NCI-H128 (cell line): ENCODE data around the gene CHST12.

ENCODE experiments used
- DNase-seq: peaks from one replicate; lab custom pipeline; 2025; ENCODE audit not compliant: unreplicated experiment; lab: John Stamatoyannopoulos, UW

Gene CHST12

DNA sequence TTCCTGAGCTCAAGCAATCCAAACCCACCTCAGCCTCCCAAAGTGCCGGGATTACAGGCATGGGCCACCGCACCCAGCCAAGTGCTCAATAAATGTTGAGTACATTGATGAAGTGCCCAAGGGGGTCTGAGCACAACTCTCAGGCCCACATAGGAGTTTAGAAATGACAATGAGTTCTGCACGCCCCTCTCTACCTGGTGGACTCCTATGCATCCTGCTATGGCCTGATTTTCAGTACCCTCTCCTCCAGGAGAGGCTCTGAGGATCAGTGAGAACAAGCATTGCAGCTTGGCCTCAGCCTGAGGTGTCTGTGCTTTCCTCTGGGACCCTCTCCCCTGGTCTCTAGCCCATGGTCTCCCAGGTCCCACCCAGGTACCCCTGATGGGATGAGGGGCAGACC is 93.7 kb downstream of the CHST12 start:
- no peak for DNase-seq

DNA sequence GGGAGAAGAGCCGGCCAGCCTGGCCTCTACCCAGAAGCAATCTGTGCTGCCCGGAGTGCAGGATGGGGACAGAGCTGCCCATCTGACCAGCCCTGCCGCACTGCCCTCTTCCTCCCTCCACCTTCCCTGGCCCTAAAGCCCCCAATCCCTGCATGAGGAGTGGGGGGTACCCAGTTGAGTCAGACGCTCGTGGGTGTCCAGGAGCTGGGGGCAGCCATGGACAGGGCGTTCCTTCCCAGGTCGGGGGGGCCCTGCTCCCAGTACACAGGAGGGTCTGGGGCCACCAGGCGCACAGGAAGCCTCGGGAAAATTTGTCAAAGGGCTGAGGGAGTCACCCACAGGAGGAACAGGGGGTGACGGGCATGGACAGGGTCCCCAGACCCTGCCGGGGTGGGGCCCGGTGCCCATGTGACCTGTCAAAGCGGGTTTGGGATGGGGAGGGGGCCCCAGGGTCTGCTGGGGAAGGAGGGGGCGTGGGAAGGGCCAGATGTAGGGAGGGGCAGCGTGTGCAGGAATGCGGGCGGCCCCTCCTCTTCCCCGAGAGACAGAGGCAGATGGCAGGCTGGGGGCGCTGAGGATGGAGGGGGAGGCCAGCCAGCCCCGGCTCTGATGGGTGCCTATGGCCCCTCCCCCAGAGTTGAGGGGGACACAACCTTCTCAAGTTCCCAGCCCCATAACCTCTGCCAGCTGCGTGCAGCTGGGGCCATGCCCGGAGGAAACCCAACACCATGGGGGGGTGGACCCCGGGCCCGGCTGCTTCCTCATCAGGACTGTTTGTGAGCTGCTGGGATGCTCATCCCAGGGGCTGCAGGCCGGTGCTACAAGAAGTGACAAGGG is 94.3 kb downstream of the CHST12 start:
- no peak for DNase-seq
